ENCODE data around the gene MTA2.
"Not testable (repeated sequence)": the region's sequence is repeated elsewhere in the genome, so short reads cannot be mapped to it uniquely, and the experiment has no call there.

Gene MTA2

DNA sequence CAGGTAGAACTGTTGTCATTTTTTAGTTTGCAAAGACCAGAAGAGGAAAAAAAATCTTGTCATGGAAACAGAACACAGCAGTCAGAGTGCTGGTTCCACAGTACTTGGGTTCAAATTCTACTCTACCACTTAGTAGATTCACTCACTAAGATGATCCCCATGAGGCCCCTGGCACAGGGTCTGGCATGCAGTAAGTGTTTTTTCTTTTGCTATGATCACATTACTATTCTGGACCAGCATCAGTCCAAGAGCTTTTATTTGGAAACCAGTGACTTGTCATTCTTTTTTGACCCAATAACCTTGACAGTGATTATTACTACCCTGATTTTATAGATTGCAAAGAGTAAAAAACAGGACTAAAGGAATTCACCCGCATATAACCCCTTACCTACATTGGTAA, 32.1 kb downstream of the MTA2 start:
- Histone ChIP-seq H3K27me3 (ENCODE audit: control insufficient read depth, insufficient read depth, low read length, poor library complexity, severe bottlenecking) (no peaks in the 10 kb centered on the region), H3K9me3 (ENCODE audit: control insufficient read depth, low read length) (no peaks in the 10 kb centered on the region), H3K27ac (ENCODE audit: insufficient read depth, low read depth, low read length, poor library complexity, severe bottlenecking) (no peak overlapping the region), H3K36me3 (ENCODE audit: control insufficient read depth, insufficient read depth, low read length) (peaks cover 65% of the 10 kb centered on the region), H3K4me3 (ENCODE audit: insufficient read depth, low read depth, low read length) (no peak overlapping the region), H3K4me1 (ENCODE audit: control insufficient read depth, insufficient read depth, low read length) (peaks cover 2% of the 10 kb centered on the region)
- WGBS, 2 experiments: 88 to 100% methylated on average over 1 of the region's 1 CpG

DNA sequence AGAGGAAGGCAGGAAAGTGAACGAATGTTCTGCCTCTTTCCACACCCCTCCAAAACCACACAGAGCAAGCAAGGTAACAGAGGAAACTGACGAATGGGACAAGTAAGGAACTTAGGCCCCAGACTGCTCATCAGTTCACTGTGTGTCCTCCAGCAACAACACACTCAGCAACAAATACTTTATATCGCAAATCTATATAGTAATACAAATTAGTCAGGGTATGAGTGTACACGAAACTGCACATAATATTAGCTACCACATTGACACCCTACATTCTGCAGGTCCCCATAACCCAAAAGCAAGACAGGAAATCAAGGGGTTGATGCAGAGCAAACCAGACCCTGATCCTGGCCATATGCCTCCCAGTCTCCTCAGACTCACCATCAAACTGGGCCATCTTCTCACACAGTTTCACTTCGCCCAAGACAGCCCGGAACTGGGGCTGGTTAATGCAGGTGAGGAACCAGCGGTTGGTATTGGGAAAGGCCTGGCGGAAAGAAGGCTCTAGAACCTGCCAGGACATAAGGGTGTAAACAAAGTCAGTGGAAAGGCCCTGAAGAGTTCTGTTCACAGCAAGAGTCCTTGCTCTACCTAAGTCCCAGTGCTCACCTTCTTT, 34.5 kb downstream of the MTA2 start:
- 96 to 98% methylated on average over 8 of the region's 8 CpGs for WGBS, 2 experiments

DNA sequence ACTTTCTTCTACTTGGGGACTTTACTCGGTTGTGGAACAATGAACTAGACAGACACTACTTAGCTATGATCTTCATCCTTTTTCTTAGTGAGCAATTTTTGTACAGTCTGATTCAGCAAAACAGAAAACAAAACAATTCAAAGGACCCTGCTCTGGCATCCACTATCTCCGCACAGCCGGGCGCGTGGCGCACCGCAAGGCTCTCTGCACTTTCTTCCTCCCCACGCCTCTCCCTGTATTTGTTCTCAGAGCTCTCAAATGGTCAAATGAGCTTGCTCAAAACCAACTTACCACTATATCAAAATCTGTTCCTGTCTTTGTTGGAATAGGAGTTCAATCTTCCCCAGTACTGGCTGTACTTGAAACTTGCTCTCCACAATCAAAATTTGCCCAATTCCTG, 35.4 kb downstream of the MTA2 start:
- Histone ChIP-seq H3K4me3 (ENCODE audit: insufficient read depth, low read depth, low read length) (no peak overlapping the region), H3K9me3 (ENCODE audit: control insufficient read depth, low read length) (no peaks in the 10 kb centered on the region), H3K27me3 (ENCODE audit: control insufficient read depth, insufficient read depth, low read length, poor library complexity, severe bottlenecking) (no peaks in the 10 kb centered on the region), H3K4me1 (ENCODE audit: control insufficient read depth, insufficient read depth, low read length) (no peaks in the 10 kb centered on the region), H3K27ac (ENCODE audit: insufficient read depth, low read depth, low read length, poor library complexity, severe bottlenecking) (no peak overlapping the region), H3K36me3 (ENCODE audit: control insufficient read depth, insufficient read depth, low read length) (peaks cover 63% of the 10 kb centered on the region)
- WGBS, 2 experiments: 96% methylated on average over 8 of the region's 8 CpGs

More for the DNA sequence above, 34.5 kb downstream of the MTA2 start:
- H3K27me3 ChIP-seq (ENCODE audit: control insufficient read depth, insufficient read depth, low read length, poor library complexity, severe bottlenecking): no peaks in the 10 kb centered on the region
- H3K4me1 ChIP-seq (ENCODE audit: control insufficient read depth, insufficient read depth, low read length): no peaks in the 10 kb centered on the region
- H3K9me3 ChIP-seq (ENCODE audit: control insufficient read depth, low read length): no peaks in the 10 kb centered on the region
- H3K4me3 ChIP-seq (ENCODE audit: insufficient read depth, low read depth, low read length): no peak overlapping the region
- H3K27ac ChIP-seq (ENCODE audit: insufficient read depth, low read depth, low read length, poor library complexity, severe bottlenecking): no peak overlapping the region
- peaks cover 72% of the 10 kb centered on the region for H3K36me3 ChIP-seq (ENCODE audit: control insufficient read depth, insufficient read depth, low read length)

DNA sequence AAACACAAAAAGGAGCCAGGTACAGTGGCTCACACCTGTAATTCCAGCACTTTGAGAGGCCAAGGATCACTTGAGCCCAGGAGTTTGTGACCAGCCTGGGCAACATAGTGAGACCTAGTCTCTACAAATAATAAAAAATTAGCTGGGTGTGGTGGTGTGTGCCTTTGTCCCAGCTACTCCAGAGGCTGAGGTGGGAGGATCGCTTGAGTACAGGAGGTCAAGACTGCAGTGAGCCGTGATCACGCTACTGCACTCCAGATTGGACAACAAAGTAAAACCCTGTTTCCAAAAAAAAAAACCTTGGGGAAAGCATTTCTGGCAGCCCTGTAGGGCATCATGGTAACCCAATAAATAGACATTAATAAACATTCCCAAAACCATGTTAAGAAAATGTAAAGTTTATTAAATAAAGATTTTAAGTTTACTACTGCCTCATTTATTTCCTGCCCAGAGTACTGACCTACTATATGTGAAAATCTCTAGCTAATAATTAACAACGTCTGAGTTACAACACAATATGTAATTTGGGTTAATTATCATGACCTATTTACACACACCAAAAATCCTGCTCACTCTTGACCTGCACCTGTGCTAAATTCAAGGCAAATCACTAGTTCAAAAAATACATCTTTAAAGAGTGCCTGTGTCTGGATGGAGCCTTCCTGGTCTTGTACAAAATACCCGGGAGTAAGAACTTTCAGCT, 36.4 kb downstream of the MTA2 start:
- H3K27ac ChIP-seq (ENCODE audit: insufficient read depth, low read depth, low read length, poor library complexity, severe bottlenecking): no peak overlapping the region
- H3K36me3 ChIP-seq (ENCODE audit: control insufficient read depth, insufficient read depth, low read length): peaks cover 54% of the 10 kb centered on the region
- WGBS, 2 experiments: 94 to 96% methylated on average over 5 of the region's 5 CpGs

DNA sequence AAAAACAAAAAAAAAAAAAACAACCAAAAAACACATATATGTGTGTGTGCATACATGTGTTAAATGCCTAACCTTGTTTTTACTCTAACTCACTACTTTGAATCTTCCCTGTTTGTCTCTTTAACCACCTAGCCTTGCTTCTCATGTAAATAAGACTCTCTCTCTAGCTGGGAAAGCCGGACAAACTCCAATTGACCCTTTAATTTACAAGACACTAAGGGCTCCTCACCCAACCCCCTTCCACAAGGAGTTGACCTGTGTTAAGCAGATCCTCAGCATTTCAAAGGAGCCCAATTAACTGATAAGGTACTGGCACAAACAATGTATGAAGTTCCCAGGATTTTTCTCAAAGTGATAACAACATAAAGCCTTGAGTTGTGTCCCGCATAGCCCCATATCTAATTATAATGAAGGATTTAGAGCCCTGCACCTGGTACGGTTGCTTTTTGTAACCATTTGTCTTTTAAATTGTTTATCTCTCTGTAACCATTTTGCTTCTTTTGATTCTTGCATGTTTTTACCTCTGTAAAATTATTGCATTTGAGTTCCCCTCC, 39.9 kb downstream of the MTA2 start:
- not testable (repeated sequence) for H3K27ac ChIP-seq (ENCODE audit: insufficient read depth, low read depth, low read length, poor library complexity, severe bottlenecking)

More for the DNA sequence above, 36.4 kb downstream of the MTA2 start:
- Histone ChIP-seq H3K27me3 (ENCODE audit: control insufficient read depth, insufficient read depth, low read length, poor library complexity, severe bottlenecking) (no peaks in the 10 kb centered on the region), H3K9me3 (ENCODE audit: control insufficient read depth, low read length) (no peaks in the 10 kb centered on the region), H3K4me1 (ENCODE audit: control insufficient read depth, insufficient read depth, low read length) (peaks cover 7% of the 10 kb centered on the region), H3K4me3 (ENCODE audit: insufficient read depth, low read depth, low read length) (no peak overlapping the region)

DNA sequence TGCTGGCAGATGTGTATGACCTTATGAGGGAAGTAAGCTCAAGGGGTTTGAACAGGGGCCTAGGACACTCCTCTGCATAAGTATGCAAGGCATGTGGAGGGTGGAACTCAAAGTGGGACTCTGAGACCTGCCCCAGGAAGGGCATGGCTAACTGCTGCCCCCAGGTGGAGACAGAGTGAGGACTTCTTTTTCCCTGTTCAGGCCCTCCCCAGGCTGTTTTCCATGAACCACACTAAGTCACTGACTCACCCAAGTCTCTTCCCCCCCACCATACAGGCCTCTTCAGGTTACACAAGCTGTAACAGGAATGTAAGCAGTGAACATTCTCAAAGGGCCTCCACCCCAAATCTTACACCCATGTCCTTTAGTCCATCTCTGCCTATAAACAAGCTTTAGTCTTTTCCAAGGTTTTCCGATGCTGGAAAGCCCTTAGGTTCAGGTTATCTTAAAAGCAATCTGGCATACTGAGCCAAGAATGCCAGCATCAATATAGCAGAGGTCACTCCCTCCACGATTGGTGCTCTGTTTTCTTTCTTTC, 41.0 kb downstream of the MTA2 start:
- Histone ChIP-seq H3K27me3 (ENCODE audit: control insufficient read depth, insufficient read depth, low read length, poor library complexity, severe bottlenecking) (no peaks in the 10 kb centered on the region), H3K4me1 (ENCODE audit: control insufficient read depth, insufficient read depth, low read length) (peaks cover 33% of the 10 kb centered on the region), H3K9me3 (ENCODE audit: control insufficient read depth, low read length) (no peaks in the 10 kb centered on the region), H3K4me3 (ENCODE audit: insufficient read depth, low read depth, low read length) (no peak overlapping the region), H3K27ac (ENCODE audit: insufficient read depth, low read depth, low read length, poor library complexity, severe bottlenecking) (peak overlapping the region; percentile 69), H3K36me3 (ENCODE audit: control insufficient read depth, insufficient read depth, low read length) (peaks cover 38% of the 10 kb centered on the region)
- 86 to 88% methylated on average over 2 of the region's 2 CpGs for WGBS, 2 experiments

More for the DNA sequence above, 39.9 kb downstream of the MTA2 start:
- Histone ChIP-seq H3K4me1 (ENCODE audit: control insufficient read depth, insufficient read depth, low read length) (peaks cover 21% of the 10 kb centered on the region), H3K36me3 (ENCODE audit: control insufficient read depth, insufficient read depth, low read length) (peaks cover 49% of the 10 kb centered on the region)
- WGBS, 2 experiments: 30 to 42% methylated on average over 3 of the region's 3 CpGs
- H3K27me3 ChIP-seq (ENCODE audit: control insufficient read depth, insufficient read depth, low read length, poor library complexity, severe bottlenecking); H3K9me3 ChIP-seq (ENCODE audit: control insufficient read depth, low read length); H3K4me3 ChIP-seq (ENCODE audit: insufficient read depth, low read depth, low read length): not testable (repeated sequence)

DNA sequence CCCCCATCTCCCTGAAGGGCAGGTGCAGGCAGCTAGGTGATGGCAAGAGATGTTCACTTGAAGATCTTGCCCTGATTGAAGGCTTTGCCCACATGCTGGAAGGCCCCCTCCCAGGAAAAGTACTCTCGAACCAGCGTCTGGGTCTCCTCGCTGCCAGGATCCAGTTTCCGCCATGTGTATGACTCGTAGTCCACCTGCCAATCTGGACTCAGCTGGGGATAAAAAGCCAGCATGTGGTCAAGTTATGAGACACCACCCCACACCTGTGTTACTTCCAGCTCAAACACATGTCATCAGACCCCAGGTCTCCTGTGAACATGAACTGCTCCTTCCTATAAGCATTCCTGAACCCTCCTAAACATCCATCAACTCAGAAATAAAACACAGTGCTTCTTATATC, 42.0 kb downstream of the MTA2 start:
- WGBS, 2 experiments: 92 to 95% methylated on average over 5 of the region's 5 CpGs
- H3K36me3 ChIP-seq (ENCODE audit: control insufficient read depth, insufficient read depth, low read length): peaks cover 28% of the 10 kb centered on the region
- not testable (repeated sequence) for H3K4me3 ChIP-seq (ENCODE audit: insufficient read depth, low read depth, low read length); H3K9me3 ChIP-seq (ENCODE audit: control insufficient read depth, low read length); H3K27ac ChIP-seq (ENCODE audit: insufficient read depth, low read depth, low read length, poor library complexity, severe bottlenecking); H3K27me3 ChIP-seq (ENCODE audit: control insufficient read depth, insufficient read depth, low read length, poor library complexity, severe bottlenecking)
- peaks cover 43% of the 10 kb centered on the region for H3K4me1 ChIP-seq (ENCODE audit: control insufficient read depth, insufficient read depth, low read length)

DNA sequence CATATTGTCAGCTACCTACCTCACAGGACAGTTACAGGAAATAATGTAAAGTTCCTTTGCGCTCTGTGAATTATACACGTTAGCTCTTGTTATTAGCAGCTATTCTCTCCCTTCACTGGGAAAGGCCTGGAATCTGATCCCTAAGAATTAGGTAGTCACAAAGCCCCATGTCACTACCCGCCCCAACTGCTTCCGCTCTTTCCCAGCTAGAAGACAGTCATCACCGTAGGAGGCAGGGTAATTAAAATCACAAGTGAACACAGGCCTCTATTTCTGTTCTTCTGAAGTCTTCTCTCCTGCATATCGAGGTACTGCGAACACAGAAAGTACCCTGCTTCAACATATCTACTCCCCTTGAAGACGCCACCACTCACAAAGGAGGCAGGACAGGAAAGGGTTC, 42.5 kb downstream of the MTA2 start:
- Histone ChIP-seq H3K27ac (ENCODE audit: insufficient read depth, low read depth, low read length, poor library complexity, severe bottlenecking) (no peak overlapping the region), H3K27me3 (ENCODE audit: control insufficient read depth, insufficient read depth, low read length, poor library complexity, severe bottlenecking) (no peaks in the 10 kb centered on the region), H3K9me3 (ENCODE audit: control insufficient read depth, low read length) (no peaks in the 10 kb centered on the region), H3K36me3 (ENCODE audit: control insufficient read depth, insufficient read depth, low read length) (peaks cover 28% of the 10 kb centered on the region), H3K4me1 (ENCODE audit: control insufficient read depth, insufficient read depth, low read length) (peaks cover 47% of the 10 kb centered on the region), H3K4me3 (ENCODE audit: insufficient read depth, low read depth, low read length) (no peak overlapping the region)
- 83 to 86% methylated on average over 8 of the region's 8 CpGs for WGBS, 2 experiments

DNA sequence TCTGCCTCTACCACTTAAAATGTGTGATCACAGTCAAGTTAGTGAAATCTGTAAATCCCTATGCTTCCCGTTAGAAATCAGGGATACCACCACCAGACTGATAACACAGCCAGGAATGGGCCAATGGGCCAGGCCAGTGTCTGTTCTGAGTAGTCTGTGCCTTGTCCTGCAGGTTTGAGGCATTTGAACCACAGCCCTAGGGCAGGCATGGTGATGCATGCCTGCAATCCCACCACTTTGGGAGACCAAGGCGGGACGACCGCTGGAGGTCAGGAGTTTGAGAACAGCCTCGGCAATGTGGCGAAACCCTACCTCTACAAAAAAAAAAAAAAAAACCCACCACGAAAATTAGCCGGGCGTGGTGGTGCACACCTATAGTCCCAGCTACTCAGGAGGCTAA, 43.0 kb downstream of the MTA2 start:
- Histone ChIP-seq H3K4me1 (ENCODE audit: control insufficient read depth, insufficient read depth, low read length) (peaks cover 52% of the 10 kb centered on the region), H3K9me3 (ENCODE audit: control insufficient read depth, low read length) (no peaks in the 10 kb centered on the region), H3K36me3 (ENCODE audit: control insufficient read depth, insufficient read depth, low read length) (peaks cover 26% of the 10 kb centered on the region), H3K27me3 (ENCODE audit: control insufficient read depth, insufficient read depth, low read length, poor library complexity, severe bottlenecking) (no peaks in the 10 kb centered on the region), H3K27ac (ENCODE audit: insufficient read depth, low read depth, low read length, poor library complexity, severe bottlenecking) (no peak overlapping the region), H3K4me3 (ENCODE audit: insufficient read depth, low read depth, low read length) (no peak overlapping the region)
- WGBS, 2 experiments: 87 to 88% methylated on average over 9 of the region's 9 CpGs

DNA sequence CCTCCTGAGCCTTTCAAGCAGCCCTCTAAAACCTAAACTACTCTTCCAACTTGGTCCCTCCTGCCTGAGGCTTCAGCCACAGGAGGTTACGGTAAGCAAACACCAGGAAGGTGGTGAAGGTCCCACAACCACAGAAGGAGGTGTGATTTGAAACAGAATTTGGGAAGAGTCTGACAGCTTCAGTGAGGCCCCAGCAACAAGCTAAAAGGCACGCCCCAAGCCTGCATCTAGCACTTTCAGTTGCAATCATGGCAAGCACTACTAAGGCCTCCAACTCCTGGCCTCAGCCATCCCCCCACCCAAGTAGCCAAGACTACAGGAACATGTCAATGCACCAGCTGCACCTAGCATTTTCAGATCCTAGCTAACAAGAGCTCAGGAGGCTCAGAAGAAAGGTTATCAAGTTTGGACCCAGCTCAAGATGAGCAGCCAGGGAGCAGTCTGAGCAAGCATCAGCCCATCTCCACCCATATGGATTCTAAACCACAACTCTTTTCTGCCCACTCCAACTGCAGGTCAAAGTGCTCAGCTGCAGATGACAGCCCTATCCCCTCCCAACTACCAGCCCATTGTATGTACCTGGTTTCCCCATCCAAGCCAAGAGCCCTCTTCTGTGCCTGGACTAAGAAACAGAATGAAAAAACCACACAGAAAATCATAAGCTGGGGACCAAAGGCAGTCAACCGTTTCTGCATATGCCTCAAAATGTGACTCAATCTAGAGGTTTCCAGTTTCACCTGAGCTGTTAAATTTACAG, 44.6 kb downstream of the MTA2 start:
- Histone ChIP-seq H3K4me1 (ENCODE audit: control insufficient read depth, insufficient read depth, low read length) (peaks cover 66% of the 10 kb centered on the region), H3K27me3 (ENCODE audit: control insufficient read depth, insufficient read depth, low read length, poor library complexity, severe bottlenecking) (no peaks in the 10 kb centered on the region), H3K27ac (ENCODE audit: insufficient read depth, low read depth, low read length, poor library complexity, severe bottlenecking) (peak overlapping the region; percentile 85), H3K36me3 (ENCODE audit: control insufficient read depth, insufficient read depth, low read length) (peaks cover 21% of the 10 kb centered on the region), H3K4me3 (ENCODE audit: insufficient read depth, low read depth, low read length) (no peak overlapping the region), H3K9me3 (ENCODE audit: control insufficient read depth, low read length) (no peaks in the 10 kb centered on the region)
- 85 to 92% methylated on average over 3 of the region's 3 CpGs for whole genome bisulfite sequencing, 2 experiments
